WERI-Rb-1 (cell line): ENCODE results near the gene RNF5.

ENCODE experiments used
- DNase-seq: peaks from one replicate; pipeline ENCODE4 v3.0.0-alpha.2; 2020
- H3K27ac ChIP-seq: fragments of 250-450 bp; sonication (Bioruptor Pico); 2 replicates; pipeline ENCODE4 v1.5.1; 2020; ENCODE audit warnings: mild to moderate bottlenecking, moderate library complexity
- H3K27me3 ChIP-seq: fragments of 250-450 bp; sonication (Bioruptor Pico); 2 replicates; pipeline ENCODE4 v1.5.1; 2021; ENCODE audit warnings: mild to moderate bottlenecking, low read depth, moderate library complexity; ENCODE audit not compliant: insufficient read depth, severe bottlenecking
- H3K36me3 ChIP-seq: fragments of 250-450 bp; sonication (Bioruptor Pico); 2 replicates; pipeline ENCODE4 v1.5.1; 2020; ENCODE audit warnings: mild to moderate bottlenecking, moderate library complexity
- H3K4me3 ChIP-seq: 2 replicates; pipeline ENCODE4 v1.5.1; 2011; ENCODE audit warnings: low read depth, mild to moderate bottlenecking, control low read depth, low read length
- H3K9me3 ChIP-seq: fragments of 250-450 bp; sonication (Bioruptor Pico); 2 replicates; pipeline ENCODE4 v1.5.1; 2021; ENCODE audit warnings: mild to moderate bottlenecking, moderate library complexity; ENCODE audit not compliant: severe bottlenecking
- CTCF ChIP-seq: IDR thresholded peaks from 2 replicates; pipeline ENCODE4 v1.5.1; 2011; ENCODE audit warnings: low read depth, mild to moderate bottlenecking, control low read depth, inconsistent platforms, low read length

Gene RNF5

GRCh38 chr6:32146687-32147086 is 31.5 kb upstream of the RNF5 start:
- peaks cover 2% of the 10 kb centered on the region for H3K9me3 ChIP-seq
- DNase-seq, result no peak
- H3K27me3 ChIP-seq, result no peaks in the 10 kb centered on the region
- no peak for TF ChIP-seq CTCF
- H3K4me3 ChIP-seq, result no peak overlapping the region
- H3K36me3 ChIP-seq, result peaks cover 8% of the 10 kb centered on the region
- no peak overlapping the region for H3K27ac ChIP-seq

- H3K27me3 ChIP-seq, result no peaks in the 10 kb centered on the region
- no peak for TF ChIP-seq CTCF
- peaks cover 8% of the 10 kb centered on the region for H3K36me3 ChIP-seq
- peaks cover 2% of the 10 kb centered on the region for H3K9me3 ChIP-seq
- no peak for DNase-seq
- H3K27ac ChIP-seq, result no peak overlapping the region
- no peak overlapping the region for H3K4me3 ChIP-seq
Measured at GRCh38 chr6:32147401-32148132, 30.6 kb upstream of the RNF5 start.

- no peaks in the 10 kb centered on the region for H3K27me3 ChIP-seq
- no peak for DNase-seq
- H3K27ac ChIP-seq, result no peak overlapping the region
- H3K36me3 ChIP-seq, result peaks cover 8% of the 10 kb centered on the region
- no peak overlapping the region for H3K4me3 ChIP-seq
- peaks cover 2% of the 10 kb centered on the region for H3K9me3 ChIP-seq
- no peak for TF ChIP-seq CTCF
Measured at GRCh38 chr6:32148289-32149091, 29.7 kb upstream of the RNF5 start.

- TF ChIP-seq CTCF, result no peak
- H3K4me3 ChIP-seq, result no peak overlapping the region
Measured at GRCh38 chr6:32149092-32149755, 29.0 kb upstream of the RNF5 start.

GRCh38 chr6:32149932-32150870 is 28.0 kb upstream of the RNF5 start:
- Histone ChIP-seq H3K27ac (peak overlapping the region; percentile 60), H3K9me3 (peaks cover 2% of the 10 kb centered on the region), H3K4me3 (no peak overlapping the region), H3K36me3 (peaks cover 8% of the 10 kb centered on the region), H3K27me3 (no peaks in the 10 kb centered on the region)
- TF ChIP-seq CTCF, result no peak
- DNase-seq, result no peak

More at GRCh38 chr6:32149092-32149755, 29.0 kb upstream of the RNF5 start:
- no peaks in the 10 kb centered on the region for H3K27me3 ChIP-seq
- no peak overlapping the region for H3K27ac ChIP-seq
- DNase-seq, result no peak
- H3K36me3 ChIP-seq, result peaks cover 8% of the 10 kb centered on the region
- peaks cover 2% of the 10 kb centered on the region for H3K9me3 ChIP-seq
